Transverse colon (tissue), 4 donors: Measurements from ENCODE around the gene KHDRBS2. TPM values are rescaled to one million over a fixed set of nuclear protein-coding genes. Genes with fewer than 3 reads are reported as not detected.

Source experiments
- DNase-seq: peaks from one replicate; pipeline ENCODE4 v3.0.0-alpha.2; 2019
- H3K27ac ChIP-seq, 4 donors: fragments of 200-600 bp; sonication (generic); 2 replicates each; pipeline ENCODE4 v1.5.1; 2016 to 2018; ENCODE audit warnings: inconsistent platforms in 4 of 4
- H3K27me3 ChIP-seq: fragments of 200-600 bp; sonication (generic); 2 replicates; pipeline ENCODE4 v1.5.1; 2017; ENCODE audit warnings: inconsistent platforms
- H3K36me3 ChIP-seq, 4 donors: fragments of 200-600 bp; sonication (generic); 2 replicates each; pipeline ENCODE4 v1.5.1; 2017 to 2019; ENCODE audit warnings: inconsistent platforms in 4 of 4
- H3K4me1 ChIP-seq, 4 donors: fragments of 200-600 bp; sonication (generic); 2 replicates each; pipeline ENCODE4 v1.5.1; 2017 to 2020; ENCODE audit warnings: inconsistent platforms in 4 of 4
- H3K4me3 ChIP-seq, 4 donors: fragments of 200-600 bp; sonication (generic); 1 replicate in 1 of 4; 2 replicates in 3 of 4; pipeline versions ENCODE4 v1.5.1 to v1.6.1; 2017 to 2019; ENCODE audit warnings: inconsistent platforms in 4 of 4
- H3K9me3 ChIP-seq, 2 donors: fragments of 200-600 bp; sonication (generic); 2 replicates each; pipeline ENCODE4 v1.5.1; 2017 to 2019; ENCODE audit warnings: inconsistent platforms in 2 of 2
- EP300 ChIP-seq: sonication (generic); formaldehyde crosslinking; IDR thresholded peaks from one replicate; pipeline ENCODE4 v1.6.1; 2017; ENCODE audit warnings: antibody characterized with exemption, low read depth
- POLR2A ChIP-seq: fragments of 450-650 bp; IDR thresholded peaks from one replicate; pipeline ENCODE4 v1.6.1; 2016; ENCODE audit warnings: antibody characterized with exemption, mild to moderate bottlenecking, moderate library complexity
- POLR2AphosphoS5 ChIP-seq, 3 donors: sonication (generic); formaldehyde crosslinking; IDR thresholded peaks; one replicate each; pipeline ENCODE4 v1.6.1; 2016; ENCODE audit warnings: antibody characterized with exemption in 3 of 3
- WGBS, 2 donors: methylation state at CpG; one replicate each; pipeline ENCODE4 v1.1.5; 2018; ENCODE audit warnings: low coverage in 1 of 2; 5-methylcytosine and 5-hydroxymethylcytosine counted together
- in situ Hi-C, 4 donors: fragments of 200-750 bp; cut with MboI; loops; one replicate each; pipeline versions ENCODE4 v1.15.0 to v1.15.1; 2017; ENCODE audit warnings: low sequenced_read_pairs in 3 of 4, low pct_ligation_motif_present in 1 of 4, low pct_unique_long_range_greater_than_20kb in 1 of 4
- intact Hi-C: fragments of 100-400 bp; cut with DNase I; formaldehyde crosslinking; loops from one replicate; pipeline ENCODE4 v1.15.1; 2023; ENCODE audit warnings: low total_unique reads
- total RNA-seq, 4 donors: library from RNA; depleted of rRNA; stranded (reverse); fragments of >200 nt; gene quantifications; one replicate each; pipeline ENCODE4 v1.1.0, GENCODE V29; 2016
- TF ChIP-seq, protein P1 (sequence below), 5 experiments: fragments of 200-600 bp in 3 of 5; fragments of 450-650 bp in 2 of 5; sonication (generic) in 3 of 5; IDR thresholded peaks; 1 replicate in 2 of 5; 2 replicates in 3 of 5; pipeline ENCODE4 v1.5.1; 2016 to 2017; ENCODE audit warnings: antibody characterized with exemption in 5 of 5, inconsistent platforms in 3 of 5, mild to moderate bottlenecking in 2 of 5, moderate library complexity in 1 of 5

The KHDRBS2 gene
- total RNA-seq, 4 donors from 2014 or later: 1.6 to 4.5 (median 2.5) TPM

DNA sequence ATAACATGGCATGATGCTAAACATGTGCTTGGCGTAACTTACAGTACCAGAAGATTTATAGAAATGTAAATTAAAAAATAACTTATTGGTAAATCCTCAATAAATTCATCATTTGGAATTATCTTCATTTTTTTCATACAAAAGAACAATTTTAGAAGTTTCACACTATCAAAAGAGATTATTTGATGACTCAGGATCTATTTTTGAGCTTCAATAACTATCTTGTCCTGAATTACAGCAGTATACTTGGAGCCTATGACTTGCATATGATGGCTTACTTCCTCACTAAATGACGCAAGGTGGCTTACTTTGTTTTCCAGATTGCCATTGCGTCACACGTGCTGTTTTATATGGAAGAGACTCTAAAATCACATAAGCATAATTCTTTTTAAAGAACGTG lies 49.2 kb downstream of the KHDRBS2 start:
- Histone ChIP-seq H3K9me3 (no peaks in the 10 kb centered on the region), H3K27ac (no peak overlapping the region), H3K4me1 (no peaks in the 10 kb centered on the region), H3K4me3 (no peak overlapping the region), H3K27me3 (no peaks in the 10 kb centered on the region), H3K36me3 (no peaks in the 10 kb centered on the region)
- 92 to 96% methylated on average over 5 of the region's 5 CpGs for whole genome bisulfite sequencing, 2 donors
- intact Hi-C loops: no loop called here
- no peak for DNase-seq
- TF ChIP-seq, protein P1, sequence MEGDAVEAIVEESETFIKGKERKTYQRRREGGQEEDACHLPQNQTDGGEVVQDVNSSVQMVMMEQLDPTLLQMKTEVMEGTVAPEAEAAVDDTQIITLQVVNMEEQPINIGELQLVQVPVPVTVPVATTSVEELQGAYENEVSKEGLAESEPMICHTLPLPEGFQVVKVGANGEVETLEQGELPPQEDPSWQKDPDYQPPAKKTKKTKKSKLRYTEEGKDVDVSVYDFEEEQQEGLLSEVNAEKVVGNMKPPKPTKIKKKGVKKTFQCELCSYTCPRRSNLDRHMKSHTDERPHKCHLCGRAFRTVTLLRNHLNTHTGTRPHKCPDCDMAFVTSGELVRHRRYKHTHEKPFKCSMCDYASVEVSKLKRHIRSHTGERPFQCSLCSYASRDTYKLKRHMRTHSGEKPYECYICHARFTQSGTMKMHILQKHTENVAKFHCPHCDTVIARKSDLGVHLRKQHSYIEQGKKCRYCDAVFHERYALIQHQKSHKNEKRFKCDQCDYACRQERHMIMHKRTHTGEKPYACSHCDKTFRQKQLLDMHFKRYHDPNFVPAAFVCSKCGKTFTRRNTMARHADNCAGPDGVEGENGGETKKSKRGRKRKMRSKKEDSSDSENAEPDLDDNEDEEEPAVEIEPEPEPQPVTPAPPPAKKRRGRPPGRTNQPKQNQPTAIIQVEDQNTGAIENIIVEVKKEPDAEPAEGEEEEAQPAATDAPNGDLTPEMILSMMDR (IDR thresholded peaks at IDR 0.05): no peak
- no peak for TF ChIP-seq POLR2A
- no peak for TF ChIP-seq POLR2AphosphoS5 (IDR thresholded peaks at IDR 0.05)
- TF ChIP-seq EP300: no peak
- in situ Hi-C loops: no loop called here

DNA sequence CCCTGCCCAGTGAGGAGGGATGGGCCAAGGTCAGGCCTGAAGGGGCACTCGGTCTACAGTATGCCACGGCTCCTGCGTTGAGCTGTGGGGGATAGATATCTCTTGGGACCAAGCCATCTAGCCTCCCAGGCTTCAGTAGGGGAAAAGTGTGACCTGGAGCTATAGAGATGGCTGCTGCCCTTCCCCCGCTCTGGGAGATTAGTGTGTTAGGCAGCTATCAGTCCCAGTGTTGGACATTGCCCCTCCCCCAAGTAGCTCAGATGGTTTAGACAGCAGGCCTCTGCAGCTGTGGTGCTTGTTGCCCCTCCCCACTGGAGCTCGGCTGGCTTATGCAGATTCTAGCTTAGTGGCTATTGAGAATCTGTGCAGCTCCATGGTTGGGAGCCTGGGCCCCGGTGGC lies 56.8 kb downstream of the KHDRBS2 start:
- Histone ChIP-seq H3K27ac (no peak overlapping the region), H3K4me3 (no peak overlapping the region), H3K9me3 (no peaks in the 10 kb centered on the region), H3K4me1 (no peaks in the 10 kb centered on the region), H3K27me3 (no peaks in the 10 kb centered on the region), H3K36me3 (no peaks in the 10 kb centered on the region)
- intact Hi-C loops (no loop called here), in situ Hi-C loops (no loop called here)
- 80 to 90% methylated on average over 1 to 5 of the region's 6 CpGs for WGBS, 2 donors
- no peak for TF ChIP-seq EP300
- TF ChIP-seq POLR2A: no peak
- TF ChIP-seq POLR2AphosphoS5 (IDR thresholded peaks at IDR 0.05): no peak
- TF ChIP-seq, protein P1 (IDR thresholded peaks at IDR 0.05): no peak
- no peak for DNase-seq

DNA sequence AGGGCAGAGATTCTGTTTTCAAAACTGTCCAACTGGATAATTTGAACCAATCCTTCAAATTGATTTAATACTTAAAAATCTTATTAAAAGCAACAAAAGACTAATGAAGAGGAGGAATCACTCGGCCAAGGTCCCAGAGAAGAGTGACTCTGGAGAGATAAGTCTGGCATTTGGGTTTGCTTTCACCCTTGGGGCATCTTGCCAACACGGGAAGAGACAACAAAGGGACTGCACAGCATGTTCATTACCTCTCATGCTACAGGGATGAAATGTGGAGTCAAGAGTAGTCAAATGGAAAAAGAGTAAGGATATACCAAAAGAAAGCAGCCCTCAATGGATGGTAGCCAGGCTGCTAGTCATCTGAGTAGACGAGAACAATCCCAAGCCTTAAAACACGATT lies 68.2 kb downstream of the KHDRBS2 start:
- H3K27ac ChIP-seq: no peak overlapping the region
- H3K4me1 ChIP-seq: no peaks in the 10 kb centered on the region
- WGBS, 2 donors: 84 to 86% methylated on average over 4 of the region's 4 CpGs
- no peak for DNase-seq
- intact Hi-C loops: no loop called here
- in situ Hi-C loops: no loop called here
- no peaks in the 10 kb centered on the region for H3K36me3 ChIP-seq
- H3K27me3 ChIP-seq: no peaks in the 10 kb centered on the region
- H3K4me3 ChIP-seq: no peak overlapping the region
- no peaks in the 10 kb centered on the region for H3K9me3 ChIP-seq
- TF ChIP-seq EP300: no peak

DNA sequence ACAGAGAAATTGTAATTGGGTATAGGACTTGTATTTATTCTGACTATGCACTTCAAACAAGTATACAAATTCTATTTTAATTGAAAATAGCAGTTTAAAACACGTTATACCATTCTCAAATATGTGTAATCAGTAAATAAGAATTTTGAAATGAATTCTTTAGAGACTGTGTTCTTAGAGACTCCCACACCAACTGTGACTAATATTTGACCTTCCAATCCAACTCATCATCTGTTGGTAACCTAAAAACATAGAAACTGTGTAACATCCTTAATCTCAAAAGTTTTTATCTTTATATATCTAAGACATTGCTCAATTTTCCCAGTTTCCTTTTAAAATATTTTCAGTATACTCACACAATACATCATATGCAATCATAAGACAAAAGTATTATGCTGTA lies 83.9 kb downstream of the KHDRBS2 start:
- no peaks in the 10 kb centered on the region for H3K27me3 ChIP-seq
- WGBS, 2 donors: 47 to 53% methylated on average over 1 of the region's 1 CpG
- no peak for DNase-seq
- TF ChIP-seq, protein P1 (IDR thresholded peaks at IDR 0.05): no peak
- no peak for TF ChIP-seq EP300
- intact Hi-C loops: no loop called here
- in situ Hi-C loops: no loop called here
- H3K27ac ChIP-seq: no peak overlapping the region
- H3K36me3 ChIP-seq: no peaks in the 10 kb centered on the region
- no peaks in the 10 kb centered on the region for H3K9me3 ChIP-seq
- no peak overlapping the region for H3K4me3 ChIP-seq
- no peaks in the 10 kb centered on the region for H3K4me1 ChIP-seq

DNA sequence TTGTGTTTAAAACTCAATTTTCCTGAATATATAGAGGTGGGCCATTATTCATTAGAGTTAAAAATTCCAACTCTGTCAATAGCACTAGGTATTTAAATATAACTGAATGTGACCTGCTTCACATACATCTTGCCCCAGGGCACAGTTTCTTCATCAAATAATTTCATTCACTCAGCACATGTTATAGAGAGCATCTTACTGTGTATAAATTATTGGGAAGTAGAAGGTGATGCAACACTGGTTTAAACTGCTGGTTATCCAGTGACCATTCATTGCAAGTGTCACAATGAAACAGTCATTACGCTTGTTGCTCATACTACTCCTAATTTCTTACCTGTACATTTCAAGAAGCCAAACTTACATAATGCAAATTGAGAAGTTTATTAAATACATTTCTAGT lies 93.4 kb downstream of the KHDRBS2 start:
- H3K27me3 ChIP-seq: no peaks in the 10 kb centered on the region

More for the DNA sequence above, 93.4 kb downstream of the KHDRBS2 start:
- TF ChIP-seq POLR2A (no peak), EP300 (no peak)
- H3K4me1 ChIP-seq: no peaks in the 10 kb centered on the region
- no peak for DNase-seq
- intact Hi-C loops (no loop called here), in situ Hi-C loops (no loop called here)
- H3K27ac ChIP-seq: no peak overlapping the region
- no peaks in the 10 kb centered on the region for H3K9me3 ChIP-seq
- no peaks in the 10 kb centered on the region for H3K36me3 ChIP-seq
- no peak overlapping the region for H3K4me3 ChIP-seq
- WGBS, 2 donors: 88 to 100% methylated on average over 1 of the region's 1 CpG
